A549 (cell line): ENCODE data around the gene PRR23E. TPM values are rescaled to one million over a fixed set of nuclear protein-coding genes. Genes with fewer than 3 reads are reported as not detected.

Source experiments
- ATAC-seq, 2 experiments: fragments of 200-7000 bp in 1 of 2; fragments of >200 bp in 1 of 2; cut with Nextera tagmentation in 1 of 2; cut with Tn5 transposase in 1 of 2; 3 replicates each; pipeline versions ENCODE4 v1.8.0 to v1.9.1; 2018 to 2020; ENCODE audit warnings: mild to moderate bottlenecking in 1 of 2, moderate library complexity in 1 of 2
- CTCF ChIA-PET: fragments of 300-600 bp; sonication (Branson Sonifier 250); formaldehyde crosslinking; extraction: SDS; loops from one replicate; lab custom pipeline; 2021; ENCODE audit warnings: antibody characterized with exemption, inconsistent platforms; lab: Yijun Ruan, JAX
- POLR2A ChIA-PET: fragments of 350-600 bp; formaldehyde crosslinking; extraction: SDS; loops from one replicate; lab custom pipeline; 2021; ENCODE audit warnings: antibody characterized with exemption, inconsistent platforms; lab: Yijun Ruan, JAX
- DNase-seq, 2 experiments: peaks; one replicate each; pipeline versions ENCODE4 v3.0.0 to v3.0.0-alpha.2; 2011 to 2016; ENCODE audit warnings: low read depth in 1 of 2, low spot score in 1 of 2
- FAIRE-seq: peaks from 2 replicates; lab custom pipeline; 2011; peaks lifted over from hg19 to GRCh38; lab: Jason Lieb, UNC
- H3K27ac ChIP-seq, 2 experiments: fragments of >200 bp; sonication (Bioruptor Twin); formaldehyde crosslinking; 3 replicates each; pipeline ENCODE4 v1.5.1; 2016 to 2017
- H3K4me1 ChIP-seq: fragments of >200 bp; sonication (Bioruptor Twin); formaldehyde crosslinking; 3 replicates; pipeline ENCODE4 v1.6.1; 2016
- H3K4me2 ChIP-seq: fragments of >200 bp; sonication (Bioruptor Twin); formaldehyde crosslinking; 3 replicates; pipeline ENCODE4 v1.6.1; 2016
- H3K4me3 ChIP-seq: fragments of >200 bp; sonication (Bioruptor Twin); formaldehyde crosslinking; 3 replicates; pipeline ENCODE4 v1.5.1; 2016
- H3K9me3 ChIP-seq: fragments of >200 bp; sonication (Bioruptor Twin); formaldehyde crosslinking; 3 replicates; pipeline ENCODE4 v1.6.1; 2016
- ATOH8 ChIP-seq: fragments of 250-450 bp; sonication (Bioruptor Pico); IDR thresholded peaks from 2 replicates; pipeline ENCODE4 v1.5.0; 2020; ENCODE audit warnings: low read depth, mild to moderate bottlenecking, moderate library complexity
- CBX8 ChIP-seq: fragments of 200-600 bp; sonication (generic); IDR thresholded peaks from 2 replicates; pipeline ENCODE4 v1.6.1; 2016
- CEBPB ChIP-seq, 2 experiments: fragments of >200 bp in 1 of 2; sonication (Bioruptor Twin) in 1 of 2; formaldehyde crosslinking in 1 of 2; IDR thresholded peaks; 2 replicates each; pipeline ENCODE4 v1.6.1; 2012 to 2016
- EHMT2 ChIP-seq: fragments of 200-600 bp; sonication (generic); IDR thresholded peaks from 2 replicates; pipeline ENCODE4 v1.6.1; 2016; ENCODE audit warnings: antibody characterized with exemption, low read depth, mild to moderate bottlenecking, moderate library complexity
- ELK1 ChIP-seq: fragments of 150-350 bp; IDR thresholded peaks from 2 replicates; pipeline ENCODE4 v1.6.1; 2014; ENCODE audit warnings: low read depth, mild to moderate bottlenecking, low read length
- ESRRA ChIP-seq: fragments of 150-350 bp; IDR thresholded peaks from 2 replicates; pipeline ENCODE4 v1.6.1; 2014; ENCODE audit warnings: mild to moderate bottlenecking, low read length, borderline replicate concordance
- FOSB ChIP-seq: fragments of 250-450 bp; sonication (Bioruptor Pico); IDR thresholded peaks from 2 replicates; pipeline ENCODE4 v1.5.0; 2020; ENCODE audit warnings: mild to moderate bottlenecking, moderate library complexity
- HES2 ChIP-seq: fragments of >200 bp; sonication (Bioruptor Twin); formaldehyde crosslinking; IDR thresholded peaks from 2 replicates; pipeline ENCODE4 v1.6.1; 2016
- HOXB13 ChIP-seq: fragments of 250-450 bp; sonication (Bioruptor Pico); IDR thresholded peaks from 2 replicates; pipeline ENCODE4 v1.5.0; 2020; ENCODE audit warnings: low read depth, mild to moderate bottlenecking, moderate library complexity
- HOXB5 ChIP-seq: fragments of 250-450 bp; sonication (Bioruptor Pico); IDR thresholded peaks from 2 replicates; pipeline ENCODE4 v1.5.0; 2020; ENCODE audit warnings: mild to moderate bottlenecking, moderate library complexity
- KDM1A ChIP-seq: fragments of 200-600 bp; sonication (generic); IDR thresholded peaks from 2 replicates; pipeline ENCODE4 v1.6.1; 2016; ENCODE audit warnings: low read depth, mild to moderate bottlenecking
- KDM5A ChIP-seq: fragments of 200-600 bp; sonication (generic); IDR thresholded peaks from 2 replicates; pipeline ENCODE4 v1.6.1; 2016; ENCODE audit warnings: antibody characterized with exemption, mild to moderate bottlenecking
- NFE2L2 ChIP-seq: fragments of 150-350 bp; conservative IDR thresholded peaks from 2 replicates; pipeline ENCODE4 v1.6.1; 2014; ENCODE audit warnings: low read length
- RARB ChIP-seq: fragments of 250-450 bp; sonication (Bioruptor Pico); IDR thresholded peaks from 2 replicates; pipeline ENCODE4 v1.8.0; 2021; ENCODE audit warnings: mild to moderate bottlenecking, moderate library complexity
- RCOR1 ChIP-seq: fragments of 150-350 bp; IDR thresholded peaks from 2 replicates; pipeline ENCODE4 v1.6.1; 2014; ENCODE audit warnings: antibody characterized with exemption, low read length, low read depth
- RFX5 ChIP-seq: fragments of 450-650 bp; IDR thresholded peaks from 2 replicates; pipeline ENCODE4 v1.7.1; 2014; ENCODE audit warnings: antibody characterized with exemption, mild to moderate bottlenecking, moderate library complexity
- SMC3 ChIP-seq: fragments of >200 bp; sonication (Bioruptor Twin); formaldehyde crosslinking; IDR thresholded peaks from 3 replicates; pipeline ENCODE4 v1.6.1; 2018; ENCODE audit warnings: inconsistent platforms
- SREBF2 ChIP-seq: fragments of 450-650 bp; IDR thresholded peaks from 2 replicates; pipeline ENCODE4 v1.6.1; 2014; ENCODE audit warnings: mild to moderate bottlenecking, moderate library complexity
- TP53 ChIP-seq: fragments of 250-450 bp; sonication (Bioruptor Pico); IDR thresholded peaks from 2 replicates; pipeline ENCODE4 v1.5.0; 2021; ENCODE audit warnings: mild to moderate bottlenecking, moderate library complexity
- ZFP36 ChIP-seq: fragments of 450-650 bp; IDR thresholded peaks from 2 replicates; pipeline ENCODE4 v1.6.1; 2014; ENCODE audit warnings: borderline replicate concordance; ENCODE audit not compliant: partially characterized antibody
- ZSCAN20 ChIP-seq: fragments of 250-450 bp; sonication (Bioruptor Pico); IDR thresholded peaks from 2 replicates; pipeline ENCODE4 v1.8.0; 2022; ENCODE audit warnings: mild to moderate bottlenecking, moderate library complexity
- WGBS: methylation state at CpG from one replicate; pipeline ENCODE4 v1.1.6; 2017; ENCODE audit errors: missing lambda C conversion rate; 5-methylcytosine and 5-hydroxymethylcytosine counted together
- polyA plus RNA-seq, 4 experiments: library from polyadenylated mRNA; depleted of rRNA in 3 of 4; stranded (reverse); fragments of >200 nt; fragmentation: RNase III in 1 of 4; extraction: RNeasy Plus Mini Kit Qiagen cat#74134 plus additional on column Dnase treatment in 1 of 4; gene quantifications; 2 replicates in 3 of 4; 3 replicates in 1 of 4; pipeline ENCODE4 v1.2.3, GENCODE V29; 2011 to 2017
- TF ChIP-seq, protein P1 (sequence below): IDR thresholded peaks from 2 replicates; pipeline ENCODE4 v1.6.1; 2012; ENCODE audit warnings: low read depth, borderline replicate concordance

The PRR23E gene
- polyA plus RNA-seq, 2 of the 4 experiments (the other 2 are of a cell fraction), result not detected

DNA sequence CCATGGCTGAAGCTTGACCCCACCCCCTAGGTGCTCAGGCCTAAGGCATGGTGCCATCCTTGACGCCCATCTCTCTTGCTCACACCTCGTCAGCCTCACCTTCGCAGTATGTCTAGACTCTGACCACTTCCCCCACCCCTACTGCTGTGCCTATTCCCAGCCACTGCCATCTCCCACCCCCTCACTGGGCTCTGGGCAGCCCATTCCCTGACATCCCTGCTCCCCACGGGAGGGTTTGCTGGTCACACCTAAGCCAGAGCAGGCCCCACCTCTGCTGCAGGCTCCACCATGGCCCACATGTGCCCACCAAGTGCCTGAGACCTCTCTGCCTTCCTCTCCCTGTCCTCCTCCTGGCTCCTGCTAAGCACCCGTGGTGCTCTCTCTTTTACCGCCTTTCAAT, 47.7 kb upstream of the PRR23E start:
- no peaks in the 10 kb centered on the region for H3K4me1 ChIP-seq
- FAIRE-seq (no peak), ATAC-seq (no peak), DNase-seq (no peak)
- ChIA-PET POLR2A (no interaction called here), CTCF (no interaction called here)
- WGBS, result 64% methylated on average over 5 of the region's 6 CpGs
- no peaks in the 10 kb centered on the region for H3K9me3 ChIP-seq
- no peak overlapping the region for H3K4me2 ChIP-seq
- no peak overlapping the region for H3K4me3 ChIP-seq
- TF ChIP-seq RARB (CRISPR knock-in tag) (no peak), CEBPB (IDR thresholded peaks at IDR 0.05) (no peak), HOXB13 (CRISPR knock-in tag) (no peak), RCOR1 (no peak), ESRRA (no peak), NFE2L2 (no peak), KDM1A (no peak)
- TF ChIP-seq, protein P1, sequence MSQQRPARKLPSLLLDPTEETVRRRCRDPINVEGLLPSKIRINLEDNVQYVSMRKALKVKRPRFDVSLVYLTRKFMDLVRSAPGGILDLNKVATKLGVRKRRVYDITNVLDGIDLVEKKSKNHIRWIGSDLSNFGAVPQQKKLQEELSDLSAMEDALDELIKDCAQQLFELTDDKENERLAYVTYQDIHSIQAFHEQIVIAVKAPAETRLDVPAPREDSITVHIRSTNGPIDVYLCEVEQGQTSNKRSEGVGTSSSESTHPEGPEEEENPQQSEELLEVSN, result no peak
- H3K27ac ChIP-seq, result no peak overlapping the region

- Histone ChIP-seq H3K27ac (no peak overlapping the region), H3K4me1 (no peaks in the 10 kb centered on the region), H3K9me3 (no peaks in the 10 kb centered on the region), H3K4me2 (no peak overlapping the region), H3K4me3 (no peak overlapping the region)
- WGBS, result 5% methylated on average over 8 of the region's 8 CpGs
- TF ChIP-seq ATOH8 (CRISPR knock-in tag) (no peak), TP53 (no peak), EHMT2 (no peak), CBX8 (no peak), SREBF2 (no peak), NFE2L2 (no peak), ELK1 (no peak), FOSB (CRISPR knock-in tag) (no peak), KDM5A (no peak), RFX5 (no peak), HOXB5 (CRISPR knock-in tag) (no peak), KDM1A (no peak), SMC3 (no peak), HES2 (no peak), ZSCAN20 (CRISPR knock-in tag) (no peak)
- no peak for ATAC-seq
- no peak for DNase-seq
- FAIRE-seq, result no peak
- ChIA-PET CTCF (interaction anchor here (0.6 kb wide), 1 partner anchor 165 kb away, joined by 4 read pairs; the partner anchor contains the start of gene PLXNA1), POLR2A (no interaction called here)
These were observed 45.5 kb upstream of the PRR23E start for GRCh38 chr3:127147291-127147885.

- WGBS, result 22% methylated on average over 6 of the region's 6 CpGs
- no peak overlapping the region for H3K27ac ChIP-seq
- no peak for FAIRE-seq
These were observed 43.2 kb upstream of the PRR23E start for GRCh38 chr3:127149621-127150310.

More at GRCh38 chr3:127149621-127150310, 43.2 kb upstream of the PRR23E start:
- no peak for ATAC-seq
- ChIA-PET CTCF (interaction anchor here (0.6 kb wide), 1 partner anchor 373 kb away, joined by 3 read pairs; no protein-coding TSS in a partner anchor), POLR2A (no interaction called here)
- no peak for DNase-seq
- Histone ChIP-seq H3K9me3 (no peaks in the 10 kb centered on the region), H3K4me2 (no peak overlapping the region), H3K4me3 (no peak overlapping the region), H3K4me1 (no peaks in the 10 kb centered on the region)
- TF ChIP-seq SMC3 (no peak), ZFP36 (peak; percentile 36)
